DMS153 treated with DMSO at 0.1 percent for 48 hours (cell line): ENCODE measurements around the gene MYL12A.
"Not testable (repeated sequence)": the region's sequence is repeated elsewhere in the genome, so short reads cannot be mapped to it uniquely, and the experiment has no call there.

Experiments
- DNase-seq: peaks from one replicate; lab custom pipeline; 2025; ENCODE audit not compliant: unreplicated experiment; lab: John Stamatoyannopoulos, UW

Gene MYL12A

GRCh38 chr18:3254725-3255124 lies 7.1 kb downstream of the MYL12A start:
- no peak for DNase-seq

- DNase-seq = no peak
These were observed 8.1 kb downstream of the MYL12A start for GRCh38 chr18:3255611-3256165.

- DNase-seq = no peak
These were observed 9.4 kb downstream of the MYL12A start for GRCh38 chr18:3256693-3257626.

- DNase-seq = no peak
These were observed 10.1 kb downstream of the MYL12A start for GRCh38 chr18:3257627-3258120.

- no peak for DNase-seq
These were observed 13.4 kb downstream of the MYL12A start for GRCh38 chr18:3260995-3261372.

- peak; percentile 44 for DNase-seq
These were observed 14.0 kb downstream of the MYL12A start, which contains the start of gene MYL12B for GRCh38 chr18:3261373-3262233. Gene MYL12B, plus strand, starts transcription at chr18:3262133. Its CDS starts 10,766 bp downstream, at chr18:3272899.

GRCh38 chr18:3262234-3263131 lies 14.9 kb downstream of the MYL12A start:
- DNase-seq = no peak

- DNase-seq = no peak
These were observed 15.6 kb downstream of the MYL12A start for GRCh38 chr18:3263132-3263700.

- no peak for DNase-seq
These were observed 16.8 kb downstream of the MYL12A start for GRCh38 chr18:3264362-3264761.

GRCh38 chr18:3265564-3266033 lies 18.0 kb downstream of the MYL12A start:
- no peak for DNase-seq

GRCh38 chr18:3266062-3266608 lies 18.5 kb downstream of the MYL12A start:
- no peak for DNase-seq

GRCh38 chr18:3268306-3268705 lies 20.7 kb downstream of the MYL12A start:
- DNase-seq = no peak

- no peak for DNase-seq
These were observed 21.8 kb downstream of the MYL12A start for GRCh38 chr18:3269241-3269913.

- no peak for DNase-seq
These were observed 22.3 kb downstream of the MYL12A start for GRCh38 chr18:3269914-3270299.

- DNase-seq = no peak
These were observed 25.4 kb downstream of the MYL12A start for GRCh38 chr18:3273042-3273441.

- DNase-seq = not testable (repeated sequence)
These were observed 30.1 kb downstream of the MYL12A start for GRCh38 chr18:3277643-3278213.

- DNase-seq = no peak
These were observed 31.9 kb downstream of the MYL12A start for GRCh38 chr18:3279201-3280185.
